Natural killer cell treated with Interleukin-12 subunit alpha and Interleukin-12 subunit beta and Interleukin-15 and Interleukin-18, amount 100 ng/mL, for 72 hours (primary cell): Measurements from ENCODE around the gene SCPEP1. TPM values are rescaled to one million over a fixed set of nuclear protein-coding genes. Genes with fewer than 3 reads are reported as not detected.

Experiments used
- ATAC-seq, 2 donors: fragments of 150-1000 bp; cut with Tn5 transposase in 1 of 2; sonication (Bioruptor Pico), chemical (Tn5 transposase) in 1 of 2; 2 replicates each; pipeline ENCODE4 v1.10.0; 2021
- DNase-seq: peaks from one replicate; pipeline ENCODE4 v3.0.0; 2022; ENCODE audit warnings: low spot score
- H3K27ac Mint-ChIP-seq, 2 donors: 1 replicate in 1 of 2; 2 replicates in 1 of 2; pipeline ENCODE4 v1.8.0; 2022; ENCODE audit warnings: mixed read lengths in 2 of 2, mild to moderate bottlenecking in 1 of 2, moderate library complexity in 1 of 2
- H3K27me3 Mint-ChIP-seq, 2 donors: 1 replicate in 1 of 2; 2 replicates in 1 of 2; pipeline ENCODE4 v1.8.0; 2022; ENCODE audit warnings: mixed read lengths in 2 of 2
- H3K36me3 Mint-ChIP-seq: one replicate; pipeline ENCODE4 v1.8.0; 2022; ENCODE audit warnings: mixed read lengths
- H3K4me1 Mint-ChIP-seq, 2 donors: 1 replicate in 1 of 2; 2 replicates in 1 of 2; pipeline ENCODE4 v1.8.0; 2022; ENCODE audit warnings: low read depth in 2 of 2, mixed read lengths in 2 of 2, mild to moderate bottlenecking in 1 of 2
- H3K4me3 Mint-ChIP-seq: one replicate; pipeline ENCODE4 v1.8.0; 2022; ENCODE audit warnings: mixed read lengths
- H3K9me3 Mint-ChIP-seq: 2 replicates; pipeline ENCODE4 v1.8.0; 2022; ENCODE audit warnings: mixed read lengths
- total RNA-seq, 2 donors: library from RNA; stranded (reverse); gene quantifications; one replicate each; pipeline ENCODE4 v1.2.3, GENCODE V29; 2022

Gene SCPEP1
- total RNA-seq, 2 donors from 2014 or later: 13.2 to 21.7 TPM

GRCh38 chr17:57045868-57046704 is 68.2 kb downstream of the SCPEP1 start:
- H3K4me3 Mint-ChIP-seq: peak overlapping the region; percentile 78
- no peaks in the 10 kb centered on the region for H3K36me3 Mint-ChIP-seq
- H3K27ac Mint-ChIP-seq: peak overlapping the region in 1 of 2 donors; percentile 82
- DNase-seq (peak; percentile 83), ATAC-seq (peak; percentile 84 to 97)
- H3K27me3 Mint-ChIP-seq: peaks cover 27 to 34% of the 10 kb centered on the region in 2 donors
- peaks cover 17 to 18% of the 10 kb centered on the region in 2 donors for H3K4me1 Mint-ChIP-seq
- H3K9me3 Mint-ChIP-seq: no peaks in the 10 kb centered on the region

GRCh38 chr17:57046749-57047148 is 68.8 kb downstream of the SCPEP1 start:
- H3K27me3 Mint-ChIP-seq: peaks cover 30 to 38% of the 10 kb centered on the region in 2 donors
- no peaks in the 10 kb centered on the region for H3K36me3 Mint-ChIP-seq
- H3K27ac Mint-ChIP-seq: peak overlapping the region in 1 of 2 donors; percentile 82
- no peak for ATAC-seq
- peaks cover 17 to 18% of the 10 kb centered on the region in 2 donors for H3K4me1 Mint-ChIP-seq
- H3K4me3 Mint-ChIP-seq: peak overlapping the region; percentile 78
- no peaks in the 10 kb centered on the region for H3K9me3 Mint-ChIP-seq
- no peak for DNase-seq

- no peaks in the 10 kb centered on the region for H3K9me3 Mint-ChIP-seq
- peaks cover 30 to 39% of the 10 kb centered on the region in 2 donors for H3K27me3 Mint-ChIP-seq
- no peak overlapping the region for H3K4me3 Mint-ChIP-seq
- no peak for ATAC-seq
- DNase-seq: no peak
- H3K4me1 Mint-ChIP-seq: peaks cover 17 to 18% of the 10 kb centered on the region in 2 donors
- H3K27ac Mint-ChIP-seq: no peak overlapping the region
- H3K36me3 Mint-ChIP-seq: no peaks in the 10 kb centered on the region
These were observed 70.2 kb downstream of the SCPEP1 start for GRCh38 chr17:57048096-57048495.

DNA sequence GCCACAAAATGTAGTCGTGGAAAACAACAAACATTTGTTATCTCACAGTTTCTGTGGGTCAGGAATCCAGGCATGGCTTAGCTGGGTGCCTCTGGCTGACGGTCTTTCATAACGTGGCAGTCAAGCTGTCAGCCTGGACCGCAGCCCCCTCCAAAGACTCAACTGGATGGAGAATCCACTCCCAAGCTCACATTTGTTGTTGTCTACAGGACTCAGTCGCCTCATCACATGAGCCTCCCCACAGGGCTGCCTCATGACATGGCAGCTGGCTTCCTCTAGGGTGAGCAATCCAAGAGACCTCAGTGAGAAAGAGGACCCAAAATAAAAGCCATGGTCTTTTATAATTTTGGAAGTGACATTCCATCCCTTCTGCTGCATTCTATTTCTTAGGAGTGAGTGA is 72.4 kb downstream of the SCPEP1 start:
- Mint-ChIP-seq H3K9me3 (no peaks in the 10 kb centered on the region), H3K27me3 (peaks cover 22 to 25% of the 10 kb centered on the region in 2 donors), H3K36me3 (no peaks in the 10 kb centered on the region), H3K4me1 (peaks cover 17 to 18% of the 10 kb centered on the region in 2 donors), H3K27ac (no peak overlapping the region), H3K4me3 (no peak overlapping the region)
- no peak for ATAC-seq
- DNase-seq: no peak

GRCh38 chr17:57051886-57052361 is 74.0 kb downstream of the SCPEP1 start:
- no peak for ATAC-seq

More at GRCh38 chr17:57051886-57052361, 74.0 kb downstream of the SCPEP1 start:
- no peak overlapping the region for H3K4me3 Mint-ChIP-seq
- H3K27me3 Mint-ChIP-seq: peaks cover 20 to 23% of the 10 kb centered on the region in 2 donors
- peaks cover 7 to 11% of the 10 kb centered on the region in 2 donors for H3K4me1 Mint-ChIP-seq
- no peaks in the 10 kb centered on the region for H3K9me3 Mint-ChIP-seq
- H3K36me3 Mint-ChIP-seq: no peaks in the 10 kb centered on the region
- no peak overlapping the region for H3K27ac Mint-ChIP-seq
- no peak for DNase-seq

Other genes starting within 250 kb of the SCPEP1 start
- gene C17orf67, start 144.2 kb upstream of the SCPEP1 start, total RNA-seq: 1 to 10 TPM; 1.9 to 4.7 TPM
- gene DGKE, start 144.0 kb upstream of the SCPEP1 start, total RNA-seq: 10 to 100 TPM; 21.3 to 39.4 TPM
- 100 to 1,000 TPM in 1 of 2 donors, 10 to 100 TPM in 1; 45.9 to 104 TPM for gene TRIM25, start 64.1 kb upstream of the SCPEP1 start, total RNA-seq
- 10 to 100 TPM; 18.5 to 18.9 TPM for gene COIL, start 17.1 kb upstream of the SCPEP1 start, total RNA-seq
- 10 to 100 TPM; 25.3 to 69.9 TPM for gene AKAP1, start 107.1 kb downstream of the SCPEP1 start, total RNA-seq